ENCODE data around the gene PLEKHJ1. TPM values are rescaled to one million over a fixed set of nuclear protein-coding genes. Genes with fewer than 3 reads are reported as not detected.

The PLEKHJ1 gene
- polyA plus RNA-seq, 2 of the 4 experiments (the other 2 are of a cell fraction) = 19.9 to 33.9 TPM

DNA sequence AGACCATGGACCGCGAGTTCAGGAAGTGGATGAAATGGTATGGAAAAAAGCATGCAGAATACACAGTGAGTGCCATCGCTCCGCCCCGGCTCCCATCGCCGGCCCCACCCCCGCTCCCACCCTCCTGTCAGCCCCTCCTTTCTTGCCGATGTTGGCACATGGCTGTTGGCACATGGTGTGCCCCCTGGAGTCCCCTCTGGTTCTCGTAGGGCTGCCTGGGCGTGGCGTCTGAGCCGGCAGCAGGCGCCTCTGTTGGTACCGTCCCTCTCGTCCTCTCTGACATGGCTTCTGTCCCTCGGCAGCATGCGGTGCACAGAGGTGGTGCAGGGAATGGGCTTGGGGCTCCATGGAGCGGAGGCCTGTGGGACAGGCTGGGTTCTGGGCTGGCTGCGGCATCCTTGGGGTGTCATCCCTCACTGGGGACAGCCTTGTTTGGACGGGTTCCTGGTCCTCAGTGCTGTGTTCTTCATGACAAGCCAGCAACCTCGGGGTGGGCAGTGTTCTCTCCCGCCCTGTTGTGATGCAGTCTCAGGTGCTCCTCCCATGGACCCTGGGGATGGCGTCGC lies 41.5 kb downstream of the PLEKHJ1 start:
- H3K9me3 ChIP-seq = no peaks in the 10 kb centered on the region
- CTCF ChIA-PET = interaction anchor here (1.0 kb wide), 1 partner anchor 555 kb away, joined by 3 read pairs; no protein-coding TSS in a partner anchor
- ATAC-seq (no peak), FAIRE-seq (no peak), DNase-seq (ENCODE audit: low read depth in 1 of 2, low spot score in 1 of 2) (no peak)
- TF ChIP-seq EHF (CRISPR knock-in tag; IDR thresholded peaks at IDR 0.05) (no peak), TFCP2L1 (CRISPR knock-in tag; IDR thresholded peaks at IDR 0.05) (no peak), FOXS1 (CRISPR knock-in tag; IDR thresholded peaks at IDR 0.05) (no peak), MAFK (IDR thresholded peaks at IDR 0.05; ENCODE audit: partially characterized antibody) (no peak), TP53 (CRISPR knock-in tag; IDR thresholded peaks at IDR 0.05) (no peak), MAZ (IDR thresholded peaks at IDR 0.05; ENCODE audit: borderline replicate concordance, low read depth, low read length) (no peak)
- 93% methylated on average over 14 of the region's 25 CpGs for WGBS (ENCODE audit: missing lambda C conversion rate)
- POLR2A ChIA-PET = no interaction called here
- no peak overlapping the region for H3K4me3 ChIP-seq
- H3K4me1 ChIP-seq = no peaks in the 10 kb centered on the region
- H3K4me2 ChIP-seq = no peak overlapping the region
- H3K27ac ChIP-seq = no peak overlapping the region

DNA sequence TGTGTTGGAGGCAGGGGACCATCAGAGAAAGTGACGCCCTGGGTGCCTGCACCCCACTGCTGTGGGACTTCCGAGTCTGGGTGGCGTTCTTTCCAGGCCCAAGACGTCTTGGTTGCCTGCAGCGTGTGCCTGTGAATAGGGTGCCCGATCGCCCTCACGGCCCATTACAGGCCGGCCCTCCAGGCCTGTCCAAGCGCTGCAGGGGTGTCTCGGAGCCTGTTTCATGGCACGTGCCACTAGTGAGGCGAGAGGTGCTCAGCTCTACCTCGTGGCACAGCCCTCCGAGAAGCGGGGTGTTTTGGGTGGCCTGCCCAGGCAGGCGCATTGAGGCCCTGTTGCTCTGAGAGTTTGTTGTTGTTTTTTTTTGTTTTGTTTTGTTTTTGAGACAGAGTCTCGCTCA lies 42.3 kb downstream of the PLEKHJ1 start:
- Histone ChIP-seq H3K4me3 (no peak overlapping the region), H3K4me2 (no peak overlapping the region), H3K27ac (no peak overlapping the region), H3K9me3 (no peaks in the 10 kb centered on the region), H3K4me1 (no peaks in the 10 kb centered on the region)
- ChIA-PET CTCF (interaction anchor here (1.0 kb wide), 1 partner anchor 555 kb away, joined by 3 read pairs; no protein-coding TSS in a partner anchor), POLR2A (no interaction called here)
- DNase-seq (ENCODE audit: low read depth in 1 of 2, low spot score in 1 of 2) = no peak
- TF ChIP-seq MAX (IDR thresholded peaks at IDR 0.05) (no peak), RFX5 (IDR thresholded peaks at IDR 0.05) (no peak), TFCP2L1 (CRISPR knock-in tag; IDR thresholded peaks at IDR 0.05) (no peak), BCL3 (IDR thresholded peaks at IDR 0.05) (no peak), ZNF302 (CRISPR knock-in tag; IDR thresholded peaks at IDR 0.05) (no peak), ZSCAN20 (CRISPR knock-in tag; IDR thresholded peaks at IDR 0.05) (no peak), JUNB (IDR thresholded peaks at IDR 0.05) (no peak), ESRRA (IDR thresholded peaks at IDR 0.05; ENCODE audit: borderline replicate concordance, low read length) (no peak)
- TF ChIP-seq, protein P1, sequence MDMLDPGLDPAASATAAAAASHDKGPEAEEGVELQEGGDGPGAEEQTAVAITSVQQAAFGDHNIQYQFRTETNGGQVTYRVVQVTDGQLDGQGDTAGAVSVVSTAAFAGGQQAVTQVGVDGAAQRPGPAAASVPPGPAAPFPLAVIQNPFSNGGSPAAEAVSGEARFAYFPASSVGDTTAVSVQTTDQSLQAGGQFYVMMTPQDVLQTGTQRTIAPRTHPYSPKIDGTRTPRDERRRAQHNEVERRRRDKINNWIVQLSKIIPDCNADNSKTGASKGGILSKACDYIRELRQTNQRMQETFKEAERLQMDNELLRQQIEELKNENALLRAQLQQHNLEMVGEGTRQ (IDR thresholded peaks at IDR 0.05) = no peak
- WGBS (ENCODE audit: missing lambda C conversion rate) = 95% methylated on average over 17 of the region's 18 CpGs
- ATAC-seq = no peak
- FAIRE-seq = no peak

DNA sequence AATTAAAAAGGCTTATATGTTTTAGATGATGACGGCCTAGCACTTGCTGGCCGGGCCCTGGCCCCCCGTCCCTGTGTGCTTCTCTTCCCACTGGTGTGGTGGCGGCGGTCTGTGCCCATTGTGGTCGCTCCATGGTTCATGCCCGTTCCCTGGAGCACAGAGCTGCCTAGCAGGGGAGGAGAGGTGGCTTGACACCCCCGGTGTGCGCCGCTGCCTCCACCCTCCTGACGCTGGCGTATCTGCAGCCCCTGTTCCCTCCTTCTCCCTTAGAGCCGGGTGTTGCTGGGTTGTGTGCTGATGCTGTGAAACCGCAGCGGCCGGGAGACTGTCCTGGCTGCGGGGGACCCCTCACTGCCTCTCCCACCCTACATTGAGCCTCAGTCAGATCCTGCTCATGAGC lies 43.3 kb downstream of the PLEKHJ1 start:
- ATAC-seq (no peak), DNase-seq (ENCODE audit: low read depth in 1 of 2, low spot score in 1 of 2) (no peak), FAIRE-seq (no peak)
- TF ChIP-seq ESRRA (IDR thresholded peaks at IDR 0.05; ENCODE audit: borderline replicate concordance, low read length) (no peak), RFX5 (IDR thresholded peaks at IDR 0.05) (no peak), PHF8 (IDR thresholded peaks at IDR 0.05; ENCODE audit: borderline replicate concordance, low read depth) (no peak), TP53 (CRISPR knock-in tag; IDR thresholded peaks at IDR 0.05) (no peak), RNF2 (IDR thresholded peaks at IDR 0.05; ENCODE audit: borderline replicate concordance, low read depth) (no peak), BCL3 (IDR thresholded peaks at IDR 0.05) (no peak), EHMT2 (IDR thresholded peaks at IDR 0.05; ENCODE audit: low read depth) (no peak), NFE2L2 (conservative IDR thresholded peaks at IDR 0.05; ENCODE audit: low read length) (no peak), CEBPB (IDR thresholded peaks at IDR 0.05) (no peak), RARB (CRISPR knock-in tag; IDR thresholded peaks at IDR 0.05) (no peak), GATA3 (IDR thresholded peaks at IDR 0.05; ENCODE audit: borderline replicate concordance) (no peak)
- TF ChIP-seq, protein P2, sequence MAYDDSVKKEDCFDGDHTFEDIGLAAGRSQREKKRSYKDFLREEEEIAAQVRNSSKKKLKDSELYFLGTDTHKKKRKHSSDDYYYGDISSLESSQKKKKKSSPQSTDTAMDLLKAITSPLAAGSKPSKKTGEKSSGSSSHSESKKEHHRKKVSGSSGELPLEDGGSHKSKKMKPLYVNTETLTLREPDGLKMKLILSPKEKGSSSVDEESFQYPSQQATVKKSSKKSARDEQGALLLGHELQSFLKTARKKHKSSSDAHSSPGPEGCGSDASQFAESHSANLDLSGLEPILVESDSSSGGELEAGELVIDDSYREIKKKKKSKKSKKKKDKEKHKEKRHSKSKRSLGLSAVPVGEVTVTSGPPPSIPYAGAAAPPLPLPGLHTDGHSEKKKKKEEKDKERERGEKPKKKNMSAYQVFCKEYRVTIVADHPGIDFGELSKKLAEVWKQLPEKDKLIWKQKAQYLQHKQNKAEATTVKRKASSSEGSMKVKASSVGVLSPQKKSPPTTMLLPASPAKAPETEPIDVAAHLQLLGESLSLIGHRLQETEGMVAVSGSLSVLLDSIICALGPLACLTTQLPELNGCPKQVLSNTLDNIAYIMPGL (CRISPR knock-in tag; IDR thresholded peaks at IDR 0.05; ENCODE audit: borderline replicate concordance) = no peak
- TF ChIP-seq, protein P3, sequence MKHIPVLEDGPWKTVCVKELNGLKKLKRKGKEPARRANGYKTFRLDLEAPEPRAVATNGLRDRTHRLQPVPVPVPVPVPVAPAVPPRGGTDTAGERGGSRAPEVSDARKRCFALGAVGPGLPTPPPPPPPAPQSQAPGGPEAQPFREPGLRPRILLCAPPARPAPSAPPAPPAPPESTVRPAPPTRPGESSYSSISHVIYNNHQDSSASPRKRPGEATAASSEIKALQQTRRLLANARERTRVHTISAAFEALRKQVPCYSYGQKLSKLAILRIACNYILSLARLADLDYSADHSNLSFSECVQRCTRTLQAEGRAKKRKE (CRISPR knock-in tag; IDR thresholded peaks at IDR 0.05; ENCODE audit: low read depth) = no peak
- H3K4me3 ChIP-seq = no peak overlapping the region
- no peak overlapping the region for H3K27ac ChIP-seq
- no peak overlapping the region for H3K4me2 ChIP-seq
- 97% methylated on average over 16 of the region's 17 CpGs for WGBS (ENCODE audit: missing lambda C conversion rate)
- H3K4me1 ChIP-seq = no peaks in the 10 kb centered on the region
- no peaks in the 10 kb centered on the region for H3K9me3 ChIP-seq
- ChIA-PET CTCF (interaction anchor here (0.6 kb wide), 1 partner anchor 37 kb away, joined by 3 read pairs; no protein-coding TSS in a partner anchor), POLR2A (no interaction called here)

All from A549 (cell line).